HFFc6 (cell line): ENCODE measurements around the gene LRRC27. TPM values are rescaled to one million over a fixed set of nuclear protein-coding genes. Genes with fewer than 3 reads are reported as not detected.

ENCODE experiments used
- DNase-seq: peaks from one replicate; pipeline ENCODE4 v3.0.0-alpha.2; 2018
- H3K27ac Mint-ChIP-seq: 2 replicates; pipeline ENCODE4 v1.8.0; 2020; ENCODE audit warnings: mild to moderate bottlenecking, mixed read lengths
- H3K27me3 Mint-ChIP-seq: 2 replicates; pipeline ENCODE4 v1.8.0; 2021; ENCODE audit warnings: mild to moderate bottlenecking, moderate library complexity, mixed read lengths; ENCODE audit not compliant: insufficient read depth
- H3K36me3 Mint-ChIP-seq: 2 replicates; pipeline ENCODE4 v1.8.0; 2021; ENCODE audit warnings: low read depth, mixed read lengths
- H3K4me1 Mint-ChIP-seq: 2 replicates; pipeline ENCODE4 v1.8.0; 2020; ENCODE audit warnings: low read depth, mixed read lengths
- H3K4me3 Mint-ChIP-seq: 2 replicates; pipeline ENCODE4 v1.8.0; 2020; ENCODE audit warnings: mild to moderate bottlenecking, moderate library complexity, mixed read lengths
- H3K9me3 Mint-ChIP-seq: 2 replicates; pipeline ENCODE4 v1.8.0; 2020; ENCODE audit warnings: mild to moderate bottlenecking, mixed read lengths
- long read RNA-seq: library from polyadenylated mRNA; unstranded; transcript quantifications from one replicate; pipeline ENCODE4 v2.0.0, GENCODE V29; 2019
- total RNA-seq, 6 experiments: library from RNA; stranded (reverse); fragmentation: NEBNext Ultra II Directional; extraction: Animal tissue kit (Norgen Biotek cat#: 25700); gene quantifications; 2 replicates in 1 of 6; 3 replicates in 5 of 6; pipeline ENCODE4 v1.2.3, GENCODE V29; 2021
- TF ChIP-seq, protein P1 (sequence below): fragments of 200-600 bp; sonication (generic); IDR thresholded peaks from 2 replicates; pipeline ENCODE4 v1.5.0; 2021; ENCODE audit warnings: antibody characterized with exemption, mild to moderate bottlenecking

The LRRC27 gene
- total RNA-seq: 1 to 10 TPM; 4.7 to 6.7 (median 6.0) TPM
- long read RNA-seq, full-length matches to known transcripts: 2 of 10 reads
- long read RNA-seq, partial matches to known transcripts: 2 of 10 reads
- long read RNA-seq, other reads (novel, unspliced or antisense): 6 of 10 reads

DNA sequence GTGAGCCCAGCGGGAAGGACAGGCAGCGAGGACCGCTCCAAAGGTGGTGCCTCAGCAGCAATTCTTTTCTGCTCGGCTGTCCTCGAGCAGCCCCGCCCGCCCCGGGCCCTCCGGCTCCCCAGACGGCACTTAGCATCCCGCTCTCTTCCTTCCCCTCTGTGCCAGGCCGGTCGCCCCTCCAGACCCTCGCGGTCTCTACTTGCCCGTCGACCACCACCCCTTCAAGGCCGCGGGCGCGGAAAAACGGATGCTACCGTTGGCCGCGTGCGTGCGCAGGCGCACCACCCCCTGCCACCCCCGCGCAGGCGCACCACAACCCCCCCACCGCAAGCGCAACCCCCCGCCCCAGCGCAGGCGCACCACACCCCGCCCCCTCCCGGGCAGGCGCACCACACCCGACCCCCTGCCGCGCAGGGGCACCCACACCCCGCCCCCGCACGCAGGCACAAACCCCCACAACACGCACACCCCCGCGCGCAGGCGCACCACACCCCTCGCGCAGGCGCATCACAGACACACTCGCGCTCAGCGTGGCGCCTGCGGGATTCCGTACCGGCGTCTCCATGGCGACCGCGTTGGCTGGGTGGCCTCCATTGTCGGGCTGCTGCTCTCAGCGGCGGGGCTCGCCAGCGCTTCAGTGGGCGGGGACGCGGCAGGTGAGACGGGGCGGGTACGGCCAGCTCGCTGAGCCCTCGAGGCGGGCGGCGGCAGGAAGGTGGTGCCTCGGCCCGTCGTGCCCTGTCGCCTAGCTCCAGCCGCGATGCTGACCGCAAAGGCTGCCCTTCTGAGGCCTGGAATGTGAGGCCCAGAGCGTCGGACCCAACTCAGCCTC, at the start of gene LRRC27:
Gene LRRC27 (plus strand): TSS at position 593 of the 832 bp plus-strand sequence. CDS start 1,332 bp downstream, outside the sequence.
- peak within 1 kb of the TSS; percentile 83 for H3K27ac Mint-ChIP-seq
- peaks cover 13% of the 10 kb centered on the region for H3K9me3 Mint-ChIP-seq
- TF ChIP-seq, protein P1, sequence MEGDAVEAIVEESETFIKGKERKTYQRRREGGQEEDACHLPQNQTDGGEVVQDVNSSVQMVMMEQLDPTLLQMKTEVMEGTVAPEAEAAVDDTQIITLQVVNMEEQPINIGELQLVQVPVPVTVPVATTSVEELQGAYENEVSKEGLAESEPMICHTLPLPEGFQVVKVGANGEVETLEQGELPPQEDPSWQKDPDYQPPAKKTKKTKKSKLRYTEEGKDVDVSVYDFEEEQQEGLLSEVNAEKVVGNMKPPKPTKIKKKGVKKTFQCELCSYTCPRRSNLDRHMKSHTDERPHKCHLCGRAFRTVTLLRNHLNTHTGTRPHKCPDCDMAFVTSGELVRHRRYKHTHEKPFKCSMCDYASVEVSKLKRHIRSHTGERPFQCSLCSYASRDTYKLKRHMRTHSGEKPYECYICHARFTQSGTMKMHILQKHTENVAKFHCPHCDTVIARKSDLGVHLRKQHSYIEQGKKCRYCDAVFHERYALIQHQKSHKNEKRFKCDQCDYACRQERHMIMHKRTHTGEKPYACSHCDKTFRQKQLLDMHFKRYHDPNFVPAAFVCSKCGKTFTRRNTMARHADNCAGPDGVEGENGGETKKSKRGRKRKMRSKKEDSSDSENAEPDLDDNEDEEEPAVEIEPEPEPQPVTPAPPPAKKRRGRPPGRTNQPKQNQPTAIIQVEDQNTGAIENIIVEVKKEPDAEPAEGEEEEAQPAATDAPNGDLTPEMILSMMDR: no peak
- DNase-seq: peak; percentile 95
- peaks cover 7% of the 10 kb centered on the region for H3K27me3 Mint-ChIP-seq
- H3K36me3 Mint-ChIP-seq: peaks cover 34% of the 10 kb centered on the region
- H3K4me1 Mint-ChIP-seq: peaks cover 44% of the 10 kb centered on the region
- H3K4me3 Mint-ChIP-seq: peak within 1 kb of the TSS; percentile 98

DNA sequence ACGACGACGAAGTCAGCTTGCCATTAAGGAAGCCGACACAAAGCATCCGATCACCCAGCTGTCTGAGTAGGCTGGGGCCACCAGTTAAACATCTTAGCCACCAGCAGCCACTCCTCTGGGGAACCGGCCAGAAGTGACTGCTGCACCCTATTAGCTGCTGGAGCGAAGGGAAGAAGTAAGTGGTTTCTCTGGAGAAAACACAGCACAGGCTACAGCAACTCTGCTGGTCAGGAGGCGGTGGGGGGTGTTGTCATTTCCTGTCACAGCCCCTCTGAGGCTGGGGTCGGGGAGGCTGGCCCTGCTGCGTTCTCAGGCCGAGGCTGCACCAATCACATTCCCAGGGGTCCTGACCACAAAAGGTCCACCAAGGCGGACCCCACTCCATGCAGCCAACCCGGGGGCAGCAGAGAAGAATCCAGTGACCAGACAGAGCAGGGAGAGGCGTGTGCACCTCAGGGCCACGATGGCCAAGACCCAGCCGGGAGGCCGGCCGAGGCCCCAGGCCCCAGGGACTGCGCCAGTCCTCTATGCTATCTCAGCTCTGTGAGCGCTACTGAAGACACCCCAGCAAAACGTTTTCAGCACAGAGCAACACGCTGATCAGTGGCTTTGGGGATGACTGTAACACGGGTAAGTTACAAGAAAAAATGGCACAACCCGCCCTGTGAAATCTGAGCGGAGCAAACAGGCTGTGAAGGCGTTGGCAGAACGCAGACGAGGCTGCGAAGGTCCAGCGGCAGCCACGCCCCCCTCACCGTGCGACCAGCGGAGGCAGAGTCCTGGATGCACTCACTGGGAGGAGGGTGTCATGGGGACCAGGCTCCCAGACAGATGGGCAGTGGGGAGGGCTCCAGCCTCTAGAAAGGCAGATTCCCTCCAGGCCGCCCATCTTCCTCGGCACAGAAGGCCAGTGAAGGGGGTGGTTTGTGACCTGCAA, 49.1 kb upstream of the LRRC27 start:
- TF ChIP-seq, protein P1: no peak
- H3K36me3 Mint-ChIP-seq: no peaks in the 10 kb centered on the region
- H3K4me1 Mint-ChIP-seq: no peaks in the 10 kb centered on the region
- H3K4me3 Mint-ChIP-seq: no peak overlapping the region
- peaks cover 7% of the 10 kb centered on the region; the same call in 1 of the 2 replicates for H3K9me3 Mint-ChIP-seq
- no peak for DNase-seq
- H3K27ac Mint-ChIP-seq: no peak overlapping the region
- H3K27me3 Mint-ChIP-seq: peaks cover 17% of the 10 kb centered on the region

DNA sequence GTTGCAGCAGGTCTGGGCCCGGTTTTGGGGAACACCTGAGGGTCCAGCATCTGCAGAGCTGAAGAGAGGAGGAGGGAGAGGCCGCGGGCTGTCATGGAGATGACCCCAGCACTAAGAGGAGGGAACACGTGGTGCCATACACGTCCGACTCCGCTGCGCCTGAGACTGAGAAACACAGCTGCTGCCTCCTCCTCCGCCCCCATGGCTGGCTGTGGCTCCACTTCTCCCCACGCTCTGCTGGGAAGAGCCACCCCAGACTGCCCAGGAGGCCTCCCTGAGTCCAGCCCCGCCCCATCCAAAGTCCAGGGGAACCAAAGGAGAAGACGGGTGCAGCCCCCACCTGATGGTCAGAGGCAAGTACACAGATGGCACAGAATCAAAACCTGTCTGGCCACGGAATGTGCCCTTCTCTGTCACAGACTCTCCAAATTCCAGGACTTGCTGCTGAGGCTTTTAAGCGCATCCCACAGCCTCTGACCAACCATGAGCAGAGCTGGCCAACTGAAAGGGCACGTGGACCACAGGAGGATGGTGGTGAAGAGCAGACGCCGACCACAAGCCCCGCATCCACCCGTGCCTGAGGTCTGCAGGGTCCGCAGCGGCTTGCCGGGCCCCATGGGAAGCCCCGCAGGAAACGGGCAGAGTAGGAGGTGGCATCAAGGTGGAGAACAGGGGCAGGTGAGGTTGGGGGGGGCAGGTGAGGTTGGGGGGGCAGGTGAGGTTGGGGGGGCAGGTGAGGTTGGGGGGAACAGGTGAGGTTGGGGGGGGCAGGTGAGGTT, 48.2 kb upstream of the LRRC27 start:
- no peaks in the 10 kb centered on the region for H3K36me3 Mint-ChIP-seq
- H3K27ac Mint-ChIP-seq: no peak overlapping the region
- peaks cover 17% of the 10 kb centered on the region for H3K27me3 Mint-ChIP-seq
- H3K4me1 Mint-ChIP-seq: no peaks in the 10 kb centered on the region
- no peak for DNase-seq
- H3K9me3 Mint-ChIP-seq: peaks cover 10% of the 10 kb centered on the region; the same call in 1 of the 2 replicates
- TF ChIP-seq, protein P1: no peak
- H3K4me3 Mint-ChIP-seq: no peak overlapping the region

DNA sequence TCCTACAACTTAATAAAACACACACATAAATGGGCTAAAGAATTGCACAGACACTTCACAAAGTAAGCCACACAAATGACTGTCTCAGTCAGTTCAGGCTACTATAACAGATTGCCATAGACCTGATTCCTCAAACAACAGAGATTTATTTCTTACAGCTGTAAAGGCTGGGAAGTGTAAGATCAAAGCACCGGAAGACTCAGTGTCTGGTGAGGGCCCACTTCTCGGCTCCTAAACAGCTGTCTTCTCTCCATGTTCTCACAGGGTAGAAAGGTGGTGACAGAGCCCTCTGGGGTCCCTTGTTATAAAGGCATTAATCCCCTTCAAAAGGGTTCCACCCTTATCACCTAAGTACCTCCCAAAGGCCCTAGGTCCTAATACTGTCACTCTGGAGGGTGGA, 42.6 kb upstream of the LRRC27 start:
- Mint-ChIP-seq H3K9me3 (peaks cover 8% of the 10 kb centered on the region; the same call in 1 of the 2 replicates), H3K36me3 (no peaks in the 10 kb centered on the region), H3K27ac (no peak overlapping the region), H3K4me1 (no peaks in the 10 kb centered on the region), H3K4me3 (no peak overlapping the region), H3K27me3 (peaks cover 9% of the 10 kb centered on the region)
- TF ChIP-seq, protein P1: no peak
- no peak for DNase-seq

DNA sequence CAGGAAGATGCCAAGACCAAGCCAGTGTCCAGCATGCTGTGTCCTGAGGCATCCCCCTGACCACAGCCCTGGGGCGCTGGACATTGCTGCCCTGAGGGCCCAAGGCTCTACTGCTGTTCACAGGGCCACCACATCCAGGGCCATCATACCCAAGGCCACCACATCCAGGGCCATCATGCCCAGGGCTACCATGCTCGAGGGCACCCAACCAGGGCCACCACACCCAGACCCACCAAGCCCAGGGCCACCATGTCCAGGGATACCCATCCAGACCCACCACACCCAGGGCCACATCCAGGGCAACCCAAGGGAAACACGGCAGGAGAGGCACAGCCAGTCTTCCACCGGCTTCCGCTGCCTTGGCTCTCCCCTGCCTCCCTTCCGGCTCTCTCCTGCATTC, 41.4 kb upstream of the LRRC27 start:
- TF ChIP-seq, protein P1: no peak
- peaks cover 8% of the 10 kb centered on the region; the same call in 1 of the 2 replicates for H3K9me3 Mint-ChIP-seq
- peaks cover 5% of the 10 kb centered on the region for H3K27me3 Mint-ChIP-seq
- H3K4me1 Mint-ChIP-seq: no peaks in the 10 kb centered on the region
- H3K4me3 Mint-ChIP-seq: no peak overlapping the region
- no peak overlapping the region for H3K27ac Mint-ChIP-seq
- no peaks in the 10 kb centered on the region for H3K36me3 Mint-ChIP-seq
- DNase-seq: no peak
